Sigmoid colon (tissue), 4 donors: ENCODE results near the gene KRTAP10-4.

Source experiments
- EP300 ChIP-seq, 4 donors: sonication (generic); formaldehyde crosslinking; IDR thresholded peaks; one replicate each; pipeline ENCODE4 v1.6.1; 2017; ENCODE audit warnings: antibody characterized with exemption in 4 of 4
- POLR2A ChIP-seq, 2 donors: fragments of 450-650 bp; IDR thresholded peaks; one replicate each; pipeline ENCODE4 v1.6.1; 2016; ENCODE audit warnings: antibody characterized with exemption in 2 of 2, mild to moderate bottlenecking in 2 of 2, moderate library complexity in 2 of 2
- POLR2AphosphoS5 ChIP-seq, 4 donors: sonication (generic); formaldehyde crosslinking; IDR thresholded peaks; one replicate each; pipeline ENCODE4 v1.6.1; 2017; ENCODE audit warnings: antibody characterized with exemption in 4 of 4
- TF ChIP-seq, protein P1 (sequence below), 4 experiments: fragments of 450-650 bp in 3 of 4; fragments of 200-600 bp in 1 of 4; IDR thresholded peaks; one replicate each; pipeline ENCODE4 v1.5.1; 2016 to 2019; ENCODE audit warnings: antibody characterized with exemption in 4 of 4, mild to moderate bottlenecking in 3 of 4, moderate library complexity in 2 of 4

DNA sequence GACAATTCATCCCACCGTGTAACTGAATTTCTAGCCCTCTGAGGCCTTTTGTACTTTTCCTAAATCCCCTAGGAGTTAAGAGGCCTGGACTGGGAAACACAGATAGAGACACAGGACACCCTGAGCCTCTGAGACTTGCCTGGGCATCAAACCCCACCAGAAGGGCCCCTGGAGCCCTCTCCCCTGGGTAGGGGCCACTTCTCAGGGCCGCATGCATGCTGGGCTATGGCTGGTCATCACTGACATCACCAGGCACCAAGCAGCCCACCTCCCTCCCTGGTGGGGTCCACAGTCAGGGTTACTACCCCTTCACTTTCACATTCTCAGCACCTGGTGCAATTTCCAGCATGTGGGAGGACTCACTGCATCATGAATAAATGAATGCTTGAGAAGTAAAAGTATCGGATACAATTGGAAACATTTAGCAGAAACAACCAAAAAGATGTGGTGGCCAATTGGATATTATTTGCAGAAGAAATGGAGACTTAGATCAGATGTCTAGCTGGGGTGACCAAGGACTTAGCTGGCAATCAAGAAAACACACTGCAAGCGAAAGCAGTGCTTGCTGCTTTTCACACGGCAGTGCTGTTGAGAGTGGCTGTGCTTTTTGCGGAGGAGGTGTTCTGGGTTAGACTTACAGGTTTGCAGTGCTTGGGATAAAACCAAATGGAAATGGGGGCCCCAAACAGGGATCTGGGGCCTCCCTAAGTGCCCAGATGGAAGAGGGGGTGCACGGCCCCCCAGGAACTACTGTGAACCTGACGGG, 25.9 kb downstream of the KRTAP10-4 start:
- TF ChIP-seq, protein P1, sequence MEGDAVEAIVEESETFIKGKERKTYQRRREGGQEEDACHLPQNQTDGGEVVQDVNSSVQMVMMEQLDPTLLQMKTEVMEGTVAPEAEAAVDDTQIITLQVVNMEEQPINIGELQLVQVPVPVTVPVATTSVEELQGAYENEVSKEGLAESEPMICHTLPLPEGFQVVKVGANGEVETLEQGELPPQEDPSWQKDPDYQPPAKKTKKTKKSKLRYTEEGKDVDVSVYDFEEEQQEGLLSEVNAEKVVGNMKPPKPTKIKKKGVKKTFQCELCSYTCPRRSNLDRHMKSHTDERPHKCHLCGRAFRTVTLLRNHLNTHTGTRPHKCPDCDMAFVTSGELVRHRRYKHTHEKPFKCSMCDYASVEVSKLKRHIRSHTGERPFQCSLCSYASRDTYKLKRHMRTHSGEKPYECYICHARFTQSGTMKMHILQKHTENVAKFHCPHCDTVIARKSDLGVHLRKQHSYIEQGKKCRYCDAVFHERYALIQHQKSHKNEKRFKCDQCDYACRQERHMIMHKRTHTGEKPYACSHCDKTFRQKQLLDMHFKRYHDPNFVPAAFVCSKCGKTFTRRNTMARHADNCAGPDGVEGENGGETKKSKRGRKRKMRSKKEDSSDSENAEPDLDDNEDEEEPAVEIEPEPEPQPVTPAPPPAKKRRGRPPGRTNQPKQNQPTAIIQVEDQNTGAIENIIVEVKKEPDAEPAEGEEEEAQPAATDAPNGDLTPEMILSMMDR (IDR thresholded peaks at IDR 0.05), result no peak
- TF ChIP-seq EP300 (IDR thresholded peaks at IDR 0.05), result no peak
- no peak for TF ChIP-seq POLR2A (IDR thresholded peaks at IDR 0.05)
- no peak for TF ChIP-seq POLR2AphosphoS5 (IDR thresholded peaks at IDR 0.05)
